GM12864 (cell line): ENCODE data around the gene GADD45G.

Experiments
- DNase-seq: peaks from one replicate; pipeline ENCODE4 v3.0.0-alpha.2; 2011; ENCODE audit warnings: low read depth
- H3K4me3 ChIP-seq: 2 replicates; pipeline ENCODE4 v1.5.1; 2011; ENCODE audit warnings: mild to moderate bottlenecking, low read depth, low read length, control low read depth
- TF ChIP-seq, protein P1 (sequence below): IDR thresholded peaks from 2 replicates; pipeline ENCODE4 v1.5.1; 2011; ENCODE audit warnings: low read depth, mild to moderate bottlenecking, moderate library complexity, low read length, control low read depth, inconsistent platforms; ENCODE audit errors: missing control alignments

Gene GADD45G

DNA sequence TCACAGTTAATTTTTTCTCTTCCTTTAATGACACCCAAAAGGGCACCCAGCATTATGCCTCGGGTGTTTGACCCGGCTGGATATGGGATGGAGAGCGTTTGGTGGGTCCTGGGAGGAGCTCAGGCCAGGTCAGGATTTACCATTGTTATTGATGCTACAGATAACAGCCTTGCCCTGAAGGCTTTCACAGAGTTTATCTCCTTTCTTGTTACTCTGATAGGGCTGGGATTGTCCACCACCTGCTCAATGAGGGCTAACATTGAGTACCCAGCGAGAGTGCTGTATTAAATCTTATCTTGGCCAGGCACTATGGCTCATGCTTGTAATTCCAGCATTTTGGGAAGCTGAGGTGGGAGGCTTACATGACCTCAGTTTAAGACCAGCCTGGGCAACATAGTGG is 37.2 kb downstream of the GADD45G start:
- no peak overlapping the region for H3K4me3 ChIP-seq
- no peak for DNase-seq
- TF ChIP-seq, protein P1, sequence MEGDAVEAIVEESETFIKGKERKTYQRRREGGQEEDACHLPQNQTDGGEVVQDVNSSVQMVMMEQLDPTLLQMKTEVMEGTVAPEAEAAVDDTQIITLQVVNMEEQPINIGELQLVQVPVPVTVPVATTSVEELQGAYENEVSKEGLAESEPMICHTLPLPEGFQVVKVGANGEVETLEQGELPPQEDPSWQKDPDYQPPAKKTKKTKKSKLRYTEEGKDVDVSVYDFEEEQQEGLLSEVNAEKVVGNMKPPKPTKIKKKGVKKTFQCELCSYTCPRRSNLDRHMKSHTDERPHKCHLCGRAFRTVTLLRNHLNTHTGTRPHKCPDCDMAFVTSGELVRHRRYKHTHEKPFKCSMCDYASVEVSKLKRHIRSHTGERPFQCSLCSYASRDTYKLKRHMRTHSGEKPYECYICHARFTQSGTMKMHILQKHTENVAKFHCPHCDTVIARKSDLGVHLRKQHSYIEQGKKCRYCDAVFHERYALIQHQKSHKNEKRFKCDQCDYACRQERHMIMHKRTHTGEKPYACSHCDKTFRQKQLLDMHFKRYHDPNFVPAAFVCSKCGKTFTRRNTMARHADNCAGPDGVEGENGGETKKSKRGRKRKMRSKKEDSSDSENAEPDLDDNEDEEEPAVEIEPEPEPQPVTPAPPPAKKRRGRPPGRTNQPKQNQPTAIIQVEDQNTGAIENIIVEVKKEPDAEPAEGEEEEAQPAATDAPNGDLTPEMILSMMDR, result no peak

DNA sequence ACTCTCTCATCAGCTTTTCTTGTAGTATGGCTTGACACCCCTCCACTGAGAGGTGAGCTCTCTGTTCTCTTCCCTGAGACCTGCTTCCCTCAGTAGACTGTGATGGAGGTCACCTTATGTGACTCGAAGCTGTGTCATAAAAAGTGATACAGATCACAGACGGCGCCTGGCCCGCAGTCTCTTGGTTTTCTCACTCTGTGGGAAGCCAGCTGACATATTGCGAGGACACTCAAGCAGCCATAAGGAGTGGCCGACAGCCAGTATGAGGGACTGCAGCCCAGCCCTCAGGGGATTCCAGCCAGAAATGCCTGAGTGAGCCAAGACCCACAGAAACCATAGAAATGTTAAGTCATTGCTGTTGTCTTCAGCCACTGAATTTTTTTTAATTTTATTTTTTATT is 38.0 kb downstream of the GADD45G start:
- DNase-seq, result no peak
- TF ChIP-seq, protein P1, result no peak
- no peak overlapping the region for H3K4me3 ChIP-seq

GRCh38 chr9:89646189-89646939 is 41.6 kb downstream of the GADD45G start:
- H3K4me3 ChIP-seq, result no peak overlapping the region
- no peak for DNase-seq
- TF ChIP-seq, protein P1, result no peak

GRCh38 chr9:89647366-89648128 is 42.7 kb downstream of the GADD45G start:
- TF ChIP-seq, protein P1, result no peak

GRCh38 chr9:89648247-89649000 is 43.6 kb downstream of the GADD45G start:
- TF ChIP-seq, protein P1, result no peak
- DNase-seq, result no peak
- H3K4me3 ChIP-seq, result no peak overlapping the region

More at GRCh38 chr9:89647366-89648128, 42.7 kb downstream of the GADD45G start:
- no peak overlapping the region for H3K4me3 ChIP-seq
- DNase-seq, result no peak

DNA sequence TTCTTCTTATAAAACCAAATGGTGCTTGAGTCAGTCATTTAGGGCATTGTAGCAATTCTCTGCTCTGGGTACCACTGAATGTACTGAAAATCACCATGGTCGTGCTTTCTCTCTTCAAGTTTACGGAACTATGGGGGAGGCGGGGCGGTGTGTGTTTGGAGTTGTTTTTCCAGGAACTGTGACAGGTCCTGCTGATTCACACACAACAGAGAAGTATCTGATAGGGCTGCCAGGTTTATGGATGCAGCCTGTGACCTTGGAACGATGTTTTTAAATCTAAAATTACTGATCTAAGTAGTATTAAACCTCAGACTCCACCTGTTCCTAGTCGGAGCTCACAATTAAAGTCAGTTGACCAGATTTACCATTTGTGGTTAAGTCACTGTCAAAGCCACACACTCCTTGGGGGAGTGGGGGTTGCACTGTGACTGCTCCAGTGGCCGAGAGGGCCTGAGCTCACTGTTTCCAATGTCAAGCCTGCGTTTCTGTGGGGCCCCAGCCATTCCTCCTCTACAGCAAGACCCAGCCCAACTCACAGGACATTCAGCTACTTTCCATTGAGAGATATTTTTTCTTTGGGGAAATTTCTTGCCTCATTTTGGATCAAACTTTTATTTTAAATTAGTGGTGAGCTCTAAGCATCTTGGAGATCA is 44.4 kb downstream of the GADD45G start:
- no peak overlapping the region for H3K4me3 ChIP-seq
- TF ChIP-seq, protein P1, result no peak
- no peak for DNase-seq
